ENCODE measurements around the gene E2F8.

DNA sequence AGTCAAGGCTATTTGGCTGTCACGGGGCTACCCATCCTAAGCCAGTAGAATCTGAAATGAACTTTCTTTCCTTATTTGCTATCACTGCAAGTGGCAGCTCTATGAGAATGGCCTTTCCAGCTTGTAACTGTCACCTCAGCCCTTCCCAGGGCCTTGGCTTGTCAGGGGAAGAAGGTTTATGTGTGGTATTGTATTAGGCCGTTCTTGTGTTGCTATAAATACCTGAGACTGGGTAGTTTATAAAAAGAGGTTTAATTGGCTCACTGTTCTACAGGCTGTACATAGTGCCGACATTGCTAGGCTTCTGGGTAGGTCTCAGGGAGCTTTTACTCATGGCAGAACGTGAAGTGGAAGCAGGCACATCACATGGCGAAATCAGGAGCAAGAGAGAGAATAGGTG lies 26.8 kb upstream of the E2F8 start:
- TF ChIP-seq CTCF (conservative IDR thresholded peaks at IDR 0.05 in 1 of 2, IDR thresholded peaks at IDR 0.05 in 1 of 2; ENCODE audit: low read depth in 1 of 2, low read length in 2 of 2) (no peak), EZH2 (IDR thresholded peaks at IDR 0.05; ENCODE audit: low read length, missing control alignments) (no peak)

Measured in fibroblast of lung (primary cell).